HG03520 (cell line): Measurements from ENCODE around the gene PACRG.

ENCODE experiments used
- ATAC-seq: cut with Tn5 transposase; IDR thresholded peaks from one replicate; pipeline ENCODE4 v1.9.1; 2021; ENCODE audit warnings: mild to moderate bottlenecking, moderate library complexity; ENCODE audit not compliant: unreplicated experiment

Gene PACRG

GRCh38 chr6:163066200-163066599 lies 338.4 kb downstream of the PACRG start:
- ATAC-seq: no peak

DNA sequence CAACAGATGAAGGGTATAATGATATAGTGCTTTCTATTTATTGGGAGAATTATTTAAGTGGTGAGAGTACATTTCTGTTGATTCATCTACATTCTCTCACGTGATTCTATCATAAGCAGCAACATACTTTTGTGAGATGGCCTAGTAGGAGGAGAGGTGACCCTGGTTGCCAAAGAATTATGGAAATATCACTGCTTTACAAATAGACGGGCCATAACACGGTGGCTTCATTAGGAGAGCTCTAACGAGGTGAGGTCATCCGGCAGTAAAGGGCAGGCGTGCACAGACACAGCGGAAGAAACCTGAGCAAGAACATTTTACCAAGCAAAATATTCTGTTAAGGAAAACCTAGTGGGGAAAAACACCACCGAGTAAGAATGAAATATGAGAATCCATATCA lies 349.4 kb downstream of the PACRG start:
- no peak for ATAC-seq

- ATAC-seq: no peak
These were observed 350.9 kb downstream of the PACRG start for GRCh38 chr6:163078712-163079111.

GRCh38 chr6:163080228-163080627 lies 352.5 kb downstream of the PACRG start:
- ATAC-seq: no peak

DNA sequence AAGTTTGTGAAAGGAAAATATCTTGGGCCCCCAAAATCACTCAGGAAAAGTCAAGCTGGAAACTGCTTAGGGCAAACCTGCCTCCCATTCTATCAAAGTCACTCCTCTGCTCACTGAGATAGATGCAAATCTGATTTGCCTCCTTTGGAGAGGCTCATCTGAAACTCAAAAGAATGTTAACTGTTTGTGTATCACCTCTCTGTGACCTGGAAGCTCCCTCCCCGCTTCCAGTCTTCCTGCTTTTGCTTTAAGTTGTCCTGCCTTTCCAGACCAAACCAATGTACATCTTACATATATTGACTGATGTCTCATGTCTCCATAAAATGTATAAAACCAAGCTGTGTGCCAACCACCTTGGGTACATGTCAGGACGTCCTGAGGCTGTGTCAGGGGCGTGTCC lies 355.4 kb downstream of the PACRG start:
- no peak for ATAC-seq

DNA sequence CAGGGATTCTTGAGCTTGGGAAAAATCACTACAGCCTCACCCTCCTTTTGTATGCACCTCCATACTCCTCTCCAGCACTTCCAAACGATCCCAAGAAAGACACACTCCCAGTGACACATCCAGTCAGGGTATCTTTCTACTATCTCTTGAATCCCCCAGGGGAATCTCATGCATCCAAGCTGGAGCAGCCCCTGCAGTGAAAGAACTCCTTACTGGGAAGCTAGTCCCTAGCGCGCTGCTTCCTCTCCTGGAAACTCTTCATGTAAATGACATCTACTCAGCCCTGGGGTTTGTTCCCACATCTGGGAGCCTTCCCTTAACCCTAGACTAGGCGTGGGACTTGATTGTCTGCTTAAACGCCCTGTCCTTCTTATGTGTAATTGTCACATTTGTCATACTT lies 357.7 kb downstream of the PACRG start:
- no peak for ATAC-seq

DNA sequence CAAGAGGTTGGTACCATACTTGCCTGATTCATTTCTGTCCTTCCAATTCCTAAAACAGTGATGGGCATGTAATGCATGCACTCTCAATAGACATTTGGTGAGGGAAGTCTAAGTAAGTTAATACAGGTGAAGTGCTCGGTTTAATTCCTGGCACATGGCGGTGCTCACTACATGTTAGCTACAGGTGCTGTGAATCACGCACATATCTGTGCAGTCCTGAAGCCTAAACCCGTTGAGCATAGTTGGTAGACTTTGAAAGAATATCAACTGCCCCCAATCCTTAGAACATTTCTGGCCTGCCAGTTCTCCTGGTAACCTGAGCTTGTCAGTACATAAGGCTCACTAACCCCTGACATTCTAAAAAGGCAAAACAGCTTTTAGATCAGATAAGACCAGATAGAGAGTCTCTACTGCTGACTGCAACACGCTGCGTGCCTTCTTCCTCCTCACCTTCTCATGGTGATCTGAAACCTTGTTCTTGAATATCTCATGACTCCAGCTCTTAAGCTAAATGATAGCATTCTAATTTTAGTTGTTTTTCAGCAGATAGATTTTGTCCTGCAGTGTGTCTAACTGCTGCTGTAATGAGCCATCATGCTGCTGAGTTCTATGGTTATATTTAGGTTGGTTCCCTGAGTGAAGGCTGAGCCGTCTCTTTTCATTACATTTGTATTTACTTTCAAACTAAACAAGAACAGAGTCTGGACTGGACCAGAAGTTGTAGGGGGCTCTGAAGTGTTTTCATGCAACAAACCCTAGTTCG lies 358.3 kb downstream of the PACRG start:
- ATAC-seq: no peak

GRCh38 chr6:163086624-163086920 lies 358.8 kb downstream of the PACRG start:
- no peak for ATAC-seq

- no peak for ATAC-seq
These were observed 360.2 kb downstream of the PACRG start for GRCh38 chr6:163087981-163088380.

DNA sequence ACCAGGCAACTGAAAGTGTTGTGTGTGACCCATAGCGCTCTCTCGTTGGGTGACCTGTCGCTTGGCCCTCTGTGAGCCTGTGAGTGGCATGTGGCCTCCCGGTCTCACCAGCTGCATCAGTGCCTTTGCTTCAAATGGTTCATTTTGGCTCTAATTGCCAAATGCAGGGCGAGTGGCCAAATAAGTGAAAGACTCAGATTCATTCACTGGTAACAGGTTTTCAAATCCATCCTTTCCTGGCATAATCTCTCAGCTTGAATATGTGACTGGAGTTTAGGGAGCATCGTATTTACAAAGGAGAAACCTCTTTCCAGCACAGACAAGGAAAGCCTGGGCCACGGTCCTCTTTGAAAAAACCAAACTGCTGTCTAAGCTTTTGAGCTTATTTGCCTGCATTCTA lies 365.1 kb downstream of the PACRG start:
- no peak for ATAC-seq

DNA sequence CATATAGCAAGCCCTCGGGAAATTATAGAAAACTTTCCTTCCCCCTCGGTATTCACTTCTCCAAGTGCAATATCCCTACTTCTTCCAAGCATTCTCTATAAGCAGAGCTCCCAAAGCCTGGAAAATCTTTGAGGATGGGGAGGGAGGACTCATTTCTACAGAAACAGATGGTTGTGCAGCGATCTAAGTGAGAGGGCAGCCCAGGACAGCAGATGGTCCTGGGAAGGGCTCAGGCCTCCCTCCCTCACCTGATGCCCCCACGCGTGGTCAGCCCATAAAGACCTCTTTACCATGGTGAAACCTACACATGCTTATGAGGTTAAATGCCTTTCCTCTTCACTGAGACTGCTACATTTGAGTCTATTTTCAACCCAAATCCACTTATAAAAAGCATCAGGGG lies 367.1 kb downstream of the PACRG start:
- ATAC-seq: no peak

DNA sequence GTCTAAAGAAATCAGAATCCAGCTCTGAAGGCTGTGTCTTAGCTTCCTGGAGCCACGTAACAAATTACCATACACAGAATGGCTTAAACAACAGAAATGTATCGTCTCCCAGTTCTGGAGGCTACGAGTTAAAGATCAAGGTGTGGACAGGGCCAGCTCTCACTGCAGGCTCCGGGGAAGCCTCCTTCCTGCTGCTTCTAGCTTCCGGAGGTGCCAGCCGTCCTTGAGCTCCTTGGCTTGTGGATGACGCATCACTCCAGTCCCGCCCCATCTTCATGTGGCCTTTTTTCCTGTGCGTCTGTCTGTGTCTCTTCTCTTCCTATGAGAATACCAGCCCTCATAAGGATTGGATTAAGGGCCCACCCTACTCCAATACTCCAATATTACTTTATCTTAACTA lies 367.6 kb downstream of the PACRG start:
- no peak for ATAC-seq

GRCh38 chr6:163098827-163099479 lies 371.2 kb downstream of the PACRG start:
- ATAC-seq: no peak

DNA sequence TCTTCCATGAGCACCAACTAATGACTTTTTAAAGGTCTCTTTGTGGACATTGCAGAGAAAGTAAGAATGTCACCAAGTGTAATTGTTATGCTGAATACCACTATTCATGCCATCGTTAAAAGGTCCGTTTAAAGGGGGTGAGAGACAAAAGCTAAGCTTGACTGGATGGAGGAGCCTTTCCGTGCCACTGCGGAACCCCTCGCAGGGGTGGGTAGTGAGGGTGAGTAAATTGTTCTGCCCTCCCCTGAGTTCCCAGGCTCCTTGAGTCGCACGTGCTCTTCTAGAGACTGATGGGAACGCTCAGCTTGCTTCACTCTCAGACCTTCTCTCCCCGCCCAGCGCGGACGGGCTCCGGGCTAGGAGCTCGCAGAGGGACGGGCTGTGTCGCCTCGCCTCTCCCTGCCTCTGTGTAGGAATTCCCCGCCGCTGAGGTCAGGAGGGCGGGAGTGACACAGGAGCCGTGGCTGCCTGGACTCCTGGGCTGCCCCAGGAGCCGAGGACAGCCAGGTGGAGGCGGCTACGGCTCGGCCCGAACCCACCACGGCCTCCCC lies 371.9 kb downstream of the PACRG start:
- ATAC-seq: no peak

- no peak for ATAC-seq
These were observed 372.5 kb downstream of the PACRG start for GRCh38 chr6:163100259-163100658.

GRCh38 chr6:163113358-163113962 lies 385.7 kb downstream of the PACRG start:
- no peak for ATAC-seq

DNA sequence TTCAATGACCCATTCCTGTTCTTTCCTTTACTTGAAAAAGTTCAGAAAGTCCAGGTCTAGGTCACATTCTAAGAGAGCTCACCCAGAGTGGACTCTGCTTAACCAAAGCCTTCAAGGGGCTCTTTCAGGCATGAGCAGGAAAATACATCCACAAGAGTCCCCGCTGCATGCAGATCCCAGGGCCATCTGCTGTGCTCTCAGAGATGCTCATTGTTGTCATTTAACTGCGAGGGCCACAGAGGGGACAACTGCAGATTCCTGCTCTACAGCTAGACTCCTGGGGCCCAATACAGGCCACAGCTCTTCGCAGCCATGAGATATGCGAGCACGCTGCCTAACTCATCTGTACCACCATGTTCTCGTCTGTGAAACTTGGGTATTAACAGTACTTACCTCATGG lies 391.2 kb downstream of the PACRG start:
- no peak for ATAC-seq

GRCh38 chr6:163120223-163120622 lies 392.4 kb downstream of the PACRG start:
- ATAC-seq: no peak

GRCh38 chr6:163121270-163121669 lies 393.5 kb downstream of the PACRG start:
- ATAC-seq: no peak

DNA sequence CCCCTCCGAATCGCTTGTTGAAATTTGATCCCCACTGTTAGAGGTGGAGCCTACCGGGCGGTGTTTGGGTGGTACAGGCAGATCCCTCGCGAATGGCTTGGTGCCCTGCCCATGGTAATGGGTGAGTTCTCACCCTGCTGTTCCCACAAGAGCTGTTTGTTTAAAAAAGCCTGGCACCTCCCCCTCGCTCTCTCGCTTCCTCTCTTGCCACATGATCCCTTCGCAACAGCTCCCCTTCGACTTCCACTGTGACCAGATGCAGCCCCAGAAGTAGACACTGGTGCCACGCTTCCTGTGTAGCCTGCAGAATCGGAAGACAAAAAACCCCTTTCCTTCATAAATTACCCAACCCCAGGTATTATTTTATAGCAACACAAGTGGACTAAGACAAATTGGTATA lies 394.6 kb downstream of the PACRG start:
- no peak for ATAC-seq

- ATAC-seq: no peak
These were observed 395.3 kb downstream of the PACRG start for GRCh38 chr6:163123098-163123497.

DNA sequence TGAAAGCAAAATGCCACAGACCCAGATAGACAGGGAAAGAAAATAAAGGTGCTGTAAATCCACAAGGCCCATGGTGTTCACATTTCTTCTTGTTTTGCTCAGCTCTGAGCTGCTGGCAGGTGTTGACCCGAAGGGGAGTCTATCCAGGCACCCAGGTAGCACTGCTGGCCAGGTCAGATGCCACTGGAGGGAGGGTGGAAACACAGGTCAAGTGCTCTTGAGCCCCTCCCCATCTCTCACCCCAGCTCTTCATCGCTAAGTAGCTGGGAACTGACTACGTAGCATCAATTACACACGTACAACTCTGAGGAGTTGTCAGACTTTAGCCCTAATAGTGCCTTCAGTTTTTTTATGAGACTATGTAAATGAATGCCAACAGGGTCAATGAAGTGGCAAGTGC lies 399.0 kb downstream of the PACRG start:
- no peak for ATAC-seq
